IMR-90 (cell line): ENCODE data around the gene GALNT16. TPM values are rescaled to one million over a fixed set of nuclear protein-coding genes. Genes with fewer than 3 reads are reported as not detected.

ENCODE experiments used
- ATAC-seq: fragments of 200-7000 bp; cut with Tn5 transposase; 2 replicates; pipeline ENCODE4 v1.9.1; 2020; ENCODE audit warnings: low read depth, mild to moderate bottlenecking, moderate library complexity
- BruUV-seq: library from RNA; stranded (reverse); fragments of 400-500 nt; replicated peaks from 2 replicates; lab custom pipeline; 2021; lab: Mats Ljungman, UMichigan
- CTCF ChIA-PET: fragments of 300-600 bp; formaldehyde crosslinking; extraction: SDS; loops from one replicate; lab custom pipeline; 2021; ENCODE audit warnings: antibody characterized with exemption; lab: Yijun Ruan, JAX
- POLR2A ChIA-PET: fragments of 300-600 bp; sonication (Branson Sonifier 250); formaldehyde crosslinking; loops from one replicate; lab custom pipeline; 2022; ENCODE audit warnings: antibody characterized with exemption; ENCODE audit not compliant: unreplicated experiment; lab: Charles Lee
- DNase-seq: peaks from one replicate; pipeline ENCODE4 v3.0.0; 2013
- H2AFZ ChIP-seq: replicated peaks from 2 replicates; pipeline ENCODE3; 2013; ENCODE audit warnings: low read length, mild to moderate bottlenecking; ENCODE audit not compliant: poor library complexity
- H2AK5ac ChIP-seq: 2 replicates; pipeline ENCODE4 v1.6.1; 2013; ENCODE audit warnings: low read depth, low read length, inconsistent platforms
- H2AK9ac ChIP-seq: replicated peaks from 2 replicates; pipeline ENCODE3; 2013; ENCODE audit warnings: mild to moderate bottlenecking, low read depth, low read length, moderate library complexity; ENCODE audit not compliant: poor library complexity
- H2BK120ac ChIP-seq: 2 replicates; pipeline ENCODE4 v1.6.1; 2013; ENCODE audit warnings: low read depth, low read length, inconsistent platforms
- H2BK15ac ChIP-seq: 3 replicates; pipeline ENCODE4 v1.6.1; 2013; ENCODE audit warnings: low read depth, low read length, inconsistent platforms
- H2BK20ac ChIP-seq: 2 replicates; pipeline ENCODE4 v1.6.1; 2013; ENCODE audit warnings: low read depth, mild to moderate bottlenecking, inconsistent platforms, low read length, moderate library complexity
- H2BK5ac ChIP-seq: 2 replicates; pipeline ENCODE4 v1.6.1; 2013; ENCODE audit warnings: mild to moderate bottlenecking, low read depth, low read length, inconsistent platforms; ENCODE audit not compliant: poor library complexity, severe bottlenecking
- H3K14ac ChIP-seq: replicated peaks from 2 replicates; pipeline ENCODE4 v1.6.1; 2013; ENCODE audit warnings: low read depth, low read length, inconsistent platforms
- H3K18ac ChIP-seq: 2 replicates; pipeline ENCODE4 v1.6.1; 2013; ENCODE audit warnings: low read depth, low read length, control low read depth
- H3K23ac ChIP-seq: 2 replicates; pipeline ENCODE4 v1.6.1; 2013; ENCODE audit warnings: low read depth, low read length, inconsistent platforms
- H3K27ac ChIP-seq: 2 replicates; pipeline ENCODE4 v1.5.1; 2013; ENCODE audit warnings: mild to moderate bottlenecking, control low read depth, low read length; ENCODE audit not compliant: insufficient read depth
- H3K27me3 ChIP-seq: 2 replicates; pipeline ENCODE4 v1.6.1; 2013; ENCODE audit warnings: low read length; ENCODE audit not compliant: control insufficient read depth, insufficient read depth
- H3K36me3 ChIP-seq: 2 replicates; pipeline ENCODE4 v1.6.1; 2013; ENCODE audit warnings: low read length, mixed read lengths; ENCODE audit not compliant: control insufficient read depth, insufficient read depth
- H3K4ac ChIP-seq: 2 replicates; pipeline ENCODE4 v1.6.1; 2013; ENCODE audit warnings: low read depth, low read length, inconsistent platforms
- H3K4me1 ChIP-seq: 2 replicates; pipeline ENCODE4 v1.6.1; 2013; ENCODE audit warnings: low read length, mixed read lengths; ENCODE audit not compliant: control insufficient read depth, insufficient read depth
- H3K4me2 ChIP-seq: 2 replicates; pipeline ENCODE4 v1.6.1; 2013; ENCODE audit warnings: low read depth, mild to moderate bottlenecking, control low read depth, low read length, moderate library complexity
- H3K4me3 ChIP-seq: 2 replicates; pipeline ENCODE4 v1.5.1; 2013; ENCODE audit warnings: low read depth, mild to moderate bottlenecking, control low read depth, low read length, moderate library complexity; ENCODE audit not compliant: insufficient read depth
- H3K56ac ChIP-seq: 2 replicates; pipeline ENCODE4 v1.6.1; 2013; ENCODE audit warnings: low read length, inconsistent platforms; ENCODE audit not compliant: insufficient read depth; ENCODE audit errors: extremely low read depth
- H3K79me1 ChIP-seq, 2 experiments: 2 replicates each; pipeline ENCODE4 v1.6.1; 2013; ENCODE audit warnings: low read length in 2 of 2, inconsistent platforms in 1 of 2, low read depth in 1 of 2
- H3K9ac ChIP-seq: 2 replicates; pipeline ENCODE4 v1.6.1; 2013; ENCODE audit warnings: low read depth, low read length, control low read depth
- H3K9me1 ChIP-seq: 2 replicates; pipeline ENCODE4 v1.6.1; 2013; ENCODE audit warnings: low read length, inconsistent platforms; ENCODE audit not compliant: insufficient read depth
- H3K9me3 ChIP-seq: 2 replicates; pipeline ENCODE4 v1.6.1; 2013; ENCODE audit warnings: low read length; ENCODE audit not compliant: control insufficient read depth, insufficient read depth
- H4K20me1 ChIP-seq: 2 replicates; pipeline ENCODE4 v1.6.1; 2013; ENCODE audit warnings: low read length, inconsistent platforms; ENCODE audit not compliant: insufficient read depth
- H4K5ac ChIP-seq: 2 replicates; pipeline ENCODE4 v1.6.1; 2013; ENCODE audit warnings: mild to moderate bottlenecking, low read depth, low read length, control low read depth
- H4K8ac ChIP-seq, 2 experiments: 2 replicates each; pipeline ENCODE4 v1.6.1; 2013; ENCODE audit warnings: low read depth in 2 of 2, low read length in 2 of 2, control low read depth in 1 of 2, inconsistent platforms in 1 of 2
- H4K91ac ChIP-seq: 2 replicates; pipeline ENCODE4 v1.6.1; 2013; ENCODE audit warnings: low read depth, low read length, inconsistent platforms; ENCODE audit not compliant: insufficient read depth
- BHLHE40 ChIP-seq: fragments of 150-350 bp; IDR thresholded peaks from 2 replicates; pipeline ENCODE4 v1.6.1; 2016; ENCODE audit warnings: mild to moderate bottlenecking, low read depth, low read length
- CEBPB ChIP-seq: IDR thresholded peaks from 2 replicates; pipeline ENCODE4 v1.6.1; 2012; ENCODE audit warnings: low read depth, low read length, improper control_type of control experiment
- CHD1 ChIP-seq: IDR thresholded peaks from 2 replicates; pipeline ENCODE4 v1.6.1; 2012; ENCODE audit warnings: low read depth, low read length, improper control_type of control experiment
- FOS ChIP-seq: fragments of 150-350 bp; IDR thresholded peaks from 2 replicates; pipeline ENCODE4 v1.6.1; 2016; ENCODE audit warnings: low read depth, low read length
- MAFK ChIP-seq: IDR thresholded peaks from 2 replicates; pipeline ENCODE4 v1.6.1; 2012; ENCODE audit warnings: low read depth, low read length, improper control_type of control experiment
- NFE2L2 ChIP-seq: fragments of 150-350 bp; IDR thresholded peaks from 2 replicates; pipeline ENCODE4 v1.6.1; 2016; ENCODE audit warnings: low read depth, mild to moderate bottlenecking, low read length
- POLR2A ChIP-seq: IDR thresholded peaks from 2 replicates; pipeline ENCODE4 v1.6.1; 2012; ENCODE audit warnings: mild to moderate bottlenecking, low read depth, low read length
- RAD21 ChIP-seq: IDR thresholded peaks from 2 replicates; pipeline ENCODE4 v1.6.1; 2012; ENCODE audit warnings: low read length, improper control_type of control experiment
- RFX5 ChIP-seq: IDR thresholded peaks from 2 replicates; pipeline ENCODE4 v1.8.0; 2012; ENCODE audit warnings: low read depth, mild to moderate bottlenecking, low read length, moderate library complexity
- SMC3 ChIP-seq: fragments of 150-350 bp; IDR thresholded peaks from 2 replicates; pipeline ENCODE4 v1.6.1; 2016; ENCODE audit warnings: low read depth, mild to moderate bottlenecking, antibody characterized with exemption, low read length, moderate library complexity
- whole genome bisulfite sequencing, 2 experiments: methylation state at CpG; one replicate each; pipeline versions ENCODE4 v1.1.5 to v1.1.7; 2013; ENCODE audit warnings: missing lambda C conversion rate in 2 of 2; ENCODE audit not compliant: insufficient read length in 1 of 2; ENCODE audit errors: extremely low coverage in 2 of 2; 5-methylcytosine and 5-hydroxymethylcytosine counted together
- dilution Hi-C: fragments of 300-500 bp; cut with HindIII; formaldehyde crosslinking; loops from one replicate; pipeline ENCODE4 v1.14.3; 2018; ENCODE audit warnings: low sequenced_read_pairs; ENCODE audit not compliant: unreplicated experiment
- in situ Hi-C: fragments of 300-500 bp; cut with MboI; formaldehyde crosslinking; loops from 3 replicates; pipeline ENCODE4 v1.14.3; 2019; ENCODE audit warnings: low sequenced_read_pairs, inconsistent platforms, mixed read lengths
- intact Hi-C: fragments of 100-400 bp; cut with micrococcal nuclease; formaldehyde crosslinking; loops from 2 replicates; pipeline ENCODE4 v1.10.0; 2022
- polyA plus RNA-seq, 3 experiments: library from polyadenylated mRNA; depleted of rRNA; stranded (reverse); fragments of >200 nt; gene quantifications; 2 replicates each; pipeline ENCODE4 v1.2.3, GENCODE V29; 2012; ENCODE audit warnings: low replicate concordance in 1 of 3
- total RNA-seq: library from RNA; depleted of rRNA; stranded (reverse); fragments of >200 nt; gene quantifications from 2 replicates; pipeline ENCODE4 v1.2.3, GENCODE V29; 2012
- TF ChIP-seq, protein P1 (sequence below): fragments of 150-350 bp; IDR thresholded peaks from 2 replicates; pipeline ENCODE4 v1.6.1; 2017; ENCODE audit warnings: mild to moderate bottlenecking, antibody characterized with exemption, low read length, low read depth
- TF ChIP-seq, protein P2 (sequence below): fragments of 150-350 bp; IDR thresholded peaks from 2 replicates; pipeline ENCODE4 v1.6.1; 2016; ENCODE audit warnings: low read depth, mild to moderate bottlenecking, low read length, moderate library complexity, borderline replicate concordance
- TF ChIP-seq, protein P3 (sequence below): conservative IDR thresholded peaks from 2 replicates; pipeline ENCODE4 v1.5.1; 2012; ENCODE audit warnings: mild to moderate bottlenecking, low read depth, low read length, improper control_type of control experiment

Gene GALNT16
- total and polyA plus RNA-seq, 2 of the 4 experiments (the other 2 are of a cell fraction): 0.36 to 1.5 TPM

DNA sequence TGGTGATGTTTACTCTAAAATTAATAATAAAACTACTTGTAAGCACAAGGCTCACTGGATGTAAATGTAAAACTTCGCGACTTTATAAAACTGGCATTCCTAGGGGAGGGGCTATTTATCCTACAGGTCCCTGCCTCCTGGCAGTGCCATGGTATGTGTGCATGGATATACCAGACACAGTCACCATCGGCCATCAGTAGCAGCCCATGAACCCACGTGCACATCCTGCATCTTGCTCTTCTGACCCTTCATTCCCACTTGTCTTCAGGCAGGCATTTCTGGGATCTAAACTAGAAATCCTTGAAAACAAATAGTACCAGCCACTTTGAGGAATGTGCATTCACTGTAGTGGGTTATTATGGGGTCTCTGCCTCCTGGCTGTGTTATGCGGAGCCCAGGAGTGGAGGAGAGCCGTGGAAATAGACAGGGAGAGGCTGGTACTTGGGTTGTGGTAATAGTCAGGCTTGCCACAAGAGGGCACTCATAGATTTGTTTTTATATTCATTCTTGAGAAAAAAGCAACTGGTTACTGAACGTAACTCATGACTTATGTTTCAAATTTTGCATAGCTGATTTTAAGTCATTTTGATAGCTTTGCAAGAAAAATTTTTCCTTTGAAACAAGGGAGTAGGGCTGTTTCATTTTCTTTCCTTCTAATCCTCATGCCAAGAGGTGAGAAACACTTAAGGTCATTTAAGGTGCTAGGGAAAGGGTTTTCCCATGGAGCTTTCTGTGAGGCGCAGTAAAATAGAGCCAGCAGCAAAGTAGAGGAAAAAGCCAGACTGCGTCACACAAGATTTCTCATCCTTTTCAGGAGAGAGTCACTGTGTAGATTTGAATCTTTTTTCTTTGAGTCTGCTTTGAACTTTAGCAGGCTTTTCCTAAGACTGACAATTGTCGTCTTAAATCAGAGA is 17.4 kb upstream of the GALNT16 start:
- dilution Hi-C loops: no loop called here
- no peak overlapping the region for H2BK20ac ChIP-seq
- no TSS peak for BruUV-seq

More for the DNA sequence above, 17.4 kb upstream of the GALNT16 start:
- Histone ChIP-seq H4K8ac (no peak overlapping the region), H4K91ac (no peak overlapping the region), H3K4me3 (no peak overlapping the region), H4K5ac (no peak overlapping the region), H3K4me1 (peaks cover 2% of the 10 kb centered on the region; the same call in 1 of the 2 replicates), H3K23ac (no peak overlapping the region), H3K27me3 (no peaks in the 10 kb centered on the region), H2AFZ (no peak overlapping the region), H3K4ac (no peak overlapping the region), H3K56ac (no peak overlapping the region), H2AK5ac (no peak overlapping the region), H3K4me2 (no peak overlapping the region), H3K18ac (no peak overlapping the region), H3K9ac (no peak overlapping the region), H2BK15ac (no peak overlapping the region), H3K36me3 (peaks cover 12% of the 10 kb centered on the region), H3K27ac (no peak overlapping the region), H3K14ac (no peak overlapping the region), H4K20me1 (no peaks in the 10 kb centered on the region), H2BK5ac (no peak overlapping the region), H2AK9ac (no peak overlapping the region), H2BK120ac (no peak overlapping the region), H3K79me1 (no peaks in the 10 kb centered on the region), H3K9me1 (no peaks in the 10 kb centered on the region; the same call in 1 of the 2 replicates), H3K9me3 (no peaks in the 10 kb centered on the region; the same call in 1 of the 2 replicates)
- WGBS, 2 experiments: no CpG with 5 or more reads among the region's 10 CpGs
- in situ Hi-C loops (no loop called here), intact Hi-C loops (loop anchor here (1.0 to 2.0 kb wide), 6 partner anchors 104 to 332 kb away; partner anchors contain the start of genes CCDC177, ERH and SLC39A9)
- ATAC-seq (peak; percentile 90), DNase-seq (peak; percentile 74)
- TF ChIP-seq, protein P1, sequence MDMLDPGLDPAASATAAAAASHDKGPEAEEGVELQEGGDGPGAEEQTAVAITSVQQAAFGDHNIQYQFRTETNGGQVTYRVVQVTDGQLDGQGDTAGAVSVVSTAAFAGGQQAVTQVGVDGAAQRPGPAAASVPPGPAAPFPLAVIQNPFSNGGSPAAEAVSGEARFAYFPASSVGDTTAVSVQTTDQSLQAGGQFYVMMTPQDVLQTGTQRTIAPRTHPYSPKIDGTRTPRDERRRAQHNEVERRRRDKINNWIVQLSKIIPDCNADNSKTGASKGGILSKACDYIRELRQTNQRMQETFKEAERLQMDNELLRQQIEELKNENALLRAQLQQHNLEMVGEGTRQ: no peak
- TF ChIP-seq RFX5 (no peak), FOS (no peak), CHD1 (no peak), SMC3 (peak; percentile 81), BHLHE40 (no peak), MAFK (no peak), CEBPB (no peak), POLR2A (no peak), NFE2L2 (no peak), RAD21 (peak; percentile 79)
- TF ChIP-seq, protein P2, sequence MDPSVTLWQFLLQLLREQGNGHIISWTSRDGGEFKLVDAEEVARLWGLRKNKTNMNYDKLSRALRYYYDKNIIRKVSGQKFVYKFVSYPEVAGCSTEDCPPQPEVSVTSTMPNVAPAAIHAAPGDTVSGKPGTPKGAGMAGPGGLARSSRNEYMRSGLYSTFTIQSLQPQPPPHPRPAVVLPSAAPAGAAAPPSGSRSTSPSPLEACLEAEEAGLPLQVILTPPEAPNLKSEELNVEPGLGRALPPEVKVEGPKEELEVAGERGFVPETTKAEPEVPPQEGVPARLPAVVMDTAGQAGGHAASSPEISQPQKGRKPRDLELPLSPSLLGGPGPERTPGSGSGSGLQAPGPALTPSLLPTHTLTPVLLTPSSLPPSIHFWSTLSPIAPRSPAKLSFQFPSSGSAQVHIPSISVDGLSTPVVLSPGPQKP: no peak
- TF ChIP-seq, protein P3, sequence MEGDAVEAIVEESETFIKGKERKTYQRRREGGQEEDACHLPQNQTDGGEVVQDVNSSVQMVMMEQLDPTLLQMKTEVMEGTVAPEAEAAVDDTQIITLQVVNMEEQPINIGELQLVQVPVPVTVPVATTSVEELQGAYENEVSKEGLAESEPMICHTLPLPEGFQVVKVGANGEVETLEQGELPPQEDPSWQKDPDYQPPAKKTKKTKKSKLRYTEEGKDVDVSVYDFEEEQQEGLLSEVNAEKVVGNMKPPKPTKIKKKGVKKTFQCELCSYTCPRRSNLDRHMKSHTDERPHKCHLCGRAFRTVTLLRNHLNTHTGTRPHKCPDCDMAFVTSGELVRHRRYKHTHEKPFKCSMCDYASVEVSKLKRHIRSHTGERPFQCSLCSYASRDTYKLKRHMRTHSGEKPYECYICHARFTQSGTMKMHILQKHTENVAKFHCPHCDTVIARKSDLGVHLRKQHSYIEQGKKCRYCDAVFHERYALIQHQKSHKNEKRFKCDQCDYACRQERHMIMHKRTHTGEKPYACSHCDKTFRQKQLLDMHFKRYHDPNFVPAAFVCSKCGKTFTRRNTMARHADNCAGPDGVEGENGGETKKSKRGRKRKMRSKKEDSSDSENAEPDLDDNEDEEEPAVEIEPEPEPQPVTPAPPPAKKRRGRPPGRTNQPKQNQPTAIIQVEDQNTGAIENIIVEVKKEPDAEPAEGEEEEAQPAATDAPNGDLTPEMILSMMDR: peak; percentile 81
- CTCF ChIA-PET: interaction anchor here (0.6 to 1.5 kb wide), 12 partner anchors 10 to 222 kb away, joined by 3 to 6 read pairs (median 4); partner anchors contain the start of gene GALNT16
- POLR2A ChIA-PET: no interaction called here
